ENCODE data around the gene SPRR2D. TPM values are rescaled to one million over a fixed set of nuclear protein-coding genes. Genes with fewer than 3 reads are reported as not detected.
"Not testable (repeated sequence)": the region's sequence is repeated elsewhere in the genome, so short reads cannot be mapped to it uniquely, and the experiment has no call there.

Gene SPRR2D
- total RNA-seq, 1 experiment from 2014 or later, result not detected

DNA sequence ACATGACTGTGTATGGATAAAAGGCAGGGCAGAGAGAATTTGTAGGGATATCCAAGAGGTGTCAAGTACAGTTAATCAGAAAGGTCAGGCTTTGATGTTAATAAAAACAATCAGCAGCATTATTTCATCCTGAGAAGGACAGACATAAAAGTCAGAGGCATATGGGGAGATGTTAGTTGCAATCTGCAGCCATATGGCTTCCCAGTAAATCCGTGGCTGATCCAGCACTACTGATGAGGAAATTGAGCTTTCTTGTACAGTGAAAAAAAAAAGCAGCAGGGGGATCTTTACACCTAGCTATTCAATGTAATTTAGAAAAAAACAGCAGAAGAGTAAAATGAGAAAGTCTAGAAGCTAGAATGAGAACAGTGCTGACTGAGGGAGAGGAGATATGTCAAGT is 12.2 kb downstream of the SPRR2D start:
- H3K4me3 ChIP-seq, result no peak overlapping the region
- no peak for DNase-seq
- peaks cover 2% of the 10 kb centered on the region; the same call in 1 of the 2 replicates for H3K27me3 ChIP-seq
- H3K9me3 ChIP-seq, result no peaks in the 10 kb centered on the region
- H3K36me3 ChIP-seq, result no peaks in the 10 kb centered on the region

DNA sequence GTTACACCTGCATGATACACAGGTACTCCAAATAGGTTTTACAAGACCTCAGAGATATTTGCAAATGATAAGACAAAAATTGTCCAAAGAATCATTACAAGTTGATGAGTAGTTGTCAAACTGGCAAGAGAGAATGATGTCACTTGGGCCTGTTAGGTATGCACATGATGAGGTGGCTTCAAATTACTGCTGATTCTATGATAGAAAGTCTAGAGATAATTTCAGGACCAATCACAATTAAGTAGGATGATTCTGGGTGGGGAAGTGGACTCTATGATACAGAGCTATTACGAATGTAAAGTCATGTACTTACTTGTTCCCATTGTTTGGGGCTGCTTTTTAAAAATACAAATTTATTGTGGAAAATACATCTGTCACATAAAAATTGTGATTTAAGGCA is 15.1 kb downstream of the SPRR2D start:
- Histone ChIP-seq H3K9me3 (no peaks in the 10 kb centered on the region), H3K4me3 (no peak overlapping the region), H3K36me3 (no peaks in the 10 kb centered on the region), H3K27me3 (peaks cover 2% of the 10 kb centered on the region; the same call in 1 of the 2 replicates)
- DNase-seq, result no peak

- Histone ChIP-seq H3K36me3 (no peaks in the 10 kb centered on the region), H3K9me3 (no peaks in the 10 kb centered on the region), H3K27me3 (peaks cover 6% of the 10 kb centered on the region), H3K4me3 (no peak overlapping the region)
- DNase-seq, result no peak
Measured at GRCh38 chr1:153024413-153024812, 16.5 kb downstream of the SPRR2D start.

DNA sequence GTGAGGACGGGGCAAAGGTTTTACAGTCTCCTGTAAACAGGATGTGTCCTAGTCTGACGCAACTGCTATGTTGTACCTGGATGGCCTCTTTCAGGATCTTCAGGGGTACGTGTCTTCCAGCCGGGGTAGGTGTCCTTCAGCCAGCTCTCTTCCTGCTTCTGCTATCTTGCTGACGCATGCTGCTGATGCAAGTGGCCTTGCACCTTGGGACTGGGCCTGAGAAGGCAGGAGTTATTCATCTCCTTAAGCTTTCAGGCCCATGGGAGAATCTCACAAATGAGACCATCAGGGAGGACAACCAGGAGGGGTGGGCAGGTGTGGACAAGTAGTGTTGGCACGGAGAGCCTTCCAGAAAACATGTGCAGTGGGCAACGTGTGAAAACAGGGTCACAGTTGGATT is 17.8 kb downstream of the SPRR2D start:
- Histone ChIP-seq H3K27me3 (peaks cover 6% of the 10 kb centered on the region), H3K9me3 (no peaks in the 10 kb centered on the region), H3K36me3 (no peaks in the 10 kb centered on the region), H3K4me3 (no peak overlapping the region)
- no peak for DNase-seq

GRCh38 chr1:153022340-153022739 is 18.6 kb downstream of the SPRR2D start:
- not testable (repeated sequence) for DNase-seq, H3K9me3 ChIP-seq, H3K36me3 ChIP-seq

GRCh38 chr1:153021829-153022228 is 19.1 kb downstream of the SPRR2D start:
- not testable (repeated sequence) for DNase-seq, H3K36me3 ChIP-seq

More at GRCh38 chr1:153022340-153022739, 18.6 kb downstream of the SPRR2D start:
- H3K4me3 ChIP-seq, H3K27me3 ChIP-seq: not testable (repeated sequence)

DNA sequence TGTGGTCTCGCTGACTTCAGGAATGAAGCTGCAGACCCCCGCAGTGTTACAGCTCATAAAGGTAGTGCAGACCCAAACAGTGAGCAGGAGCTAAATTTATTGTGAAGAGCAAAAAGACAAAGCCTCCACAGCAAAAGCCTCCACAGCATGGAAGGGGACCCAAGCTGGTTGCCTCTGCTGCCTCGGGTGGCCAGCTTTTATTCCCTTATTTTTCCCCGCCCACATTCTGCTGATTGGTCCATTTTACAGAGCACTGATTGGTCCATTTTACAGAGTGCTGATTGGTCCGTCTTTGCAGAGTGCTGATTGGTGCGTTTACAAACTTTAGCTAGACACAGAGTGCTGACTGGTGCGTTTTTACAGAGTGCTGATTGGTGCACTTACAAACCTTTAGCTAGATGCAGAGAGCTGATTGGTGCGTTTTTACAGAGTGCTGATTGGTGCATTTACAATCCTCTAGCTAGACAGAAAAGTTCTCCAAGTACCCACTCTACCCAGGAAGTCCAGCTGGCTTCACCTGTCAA is 29.6 kb downstream of the SPRR2D start:
- not testable (repeated sequence) for H3K4me3 ChIP-seq, DNase-seq, H3K36me3 ChIP-seq, H3K27me3 ChIP-seq, H3K9me3 ChIP-seq

More at GRCh38 chr1:153021829-153022228, 19.1 kb downstream of the SPRR2D start:
- H3K9me3 ChIP-seq, H3K27me3 ChIP-seq, H3K4me3 ChIP-seq: not testable (repeated sequence)

DNA sequence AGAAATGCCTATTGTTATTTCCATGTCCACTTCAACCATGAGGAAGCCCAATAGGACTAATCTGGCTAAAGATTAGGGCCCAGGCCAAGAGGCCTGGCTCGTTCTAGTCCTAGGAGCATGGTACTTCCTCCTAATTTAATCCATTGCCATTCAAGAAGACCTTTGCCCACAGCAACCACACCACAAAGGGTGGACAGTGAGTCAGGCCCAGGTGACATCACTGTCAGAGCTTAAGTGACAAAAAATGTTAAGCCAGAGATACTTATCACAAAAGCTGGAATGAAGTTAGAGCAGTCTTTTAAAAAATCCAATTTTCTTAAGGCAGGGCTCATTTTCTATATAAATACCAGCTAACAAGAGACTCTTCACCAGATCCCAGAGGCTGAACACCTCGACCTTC is 39.5 kb downstream of the SPRR2D start, which contains the start of gene SPRR3:
Gene SPRR3, plus strand, starts transcription at position 368 of the 400 bp plus-strand sequence. CDS start 1,272 bp downstream, outside the sequence.
- H3K36me3 ChIP-seq, result no peaks in the 10 kb centered on the region
- no peak within 1 kb of the TSS for H3K4me3 ChIP-seq
- no peaks in the 10 kb centered on the region for H3K9me3 ChIP-seq
- no peak for DNase-seq
- no peaks in the 10 kb centered on the region; the same call in 1 of the 2 replicates for H3K27me3 ChIP-seq

GRCh38 chr1:153000294-153000693 is 40.6 kb downstream of the SPRR2D start:
- no peaks in the 10 kb centered on the region for H3K9me3 ChIP-seq

DNA sequence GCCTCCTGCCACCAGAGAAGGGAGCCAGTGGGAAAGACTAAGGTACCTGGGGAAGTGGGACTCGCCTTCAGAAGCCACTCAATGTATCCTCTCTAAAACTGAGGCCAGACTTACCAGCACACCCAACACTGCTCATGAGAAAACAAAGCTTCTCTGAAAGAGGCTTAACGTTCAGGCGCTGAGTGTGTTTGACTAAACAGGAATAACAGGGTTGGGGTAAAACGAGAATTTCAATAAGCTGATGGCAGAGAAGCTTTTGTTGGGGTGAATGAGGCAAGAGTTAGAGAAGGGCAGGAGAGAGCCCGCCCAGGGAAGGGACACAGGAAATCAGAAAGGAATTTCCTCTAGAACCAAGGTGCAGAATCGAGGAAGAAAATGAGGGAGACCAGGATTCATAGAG is 41.1 kb downstream of the SPRR2D start:
- Histone ChIP-seq H3K36me3 (no peaks in the 10 kb centered on the region), H3K4me3 (no peak overlapping the region), H3K9me3 (no peaks in the 10 kb centered on the region), H3K27me3 (peaks cover 2% of the 10 kb centered on the region)
- no peak for DNase-seq

More at GRCh38 chr1:153000294-153000693, 40.6 kb downstream of the SPRR2D start:
- no peak overlapping the region for H3K4me3 ChIP-seq
- no peaks in the 10 kb centered on the region for H3K36me3 ChIP-seq
- peaks cover 2% of the 10 kb centered on the region for H3K27me3 ChIP-seq
- no peak for DNase-seq

- no peak overlapping the region for H3K4me3 ChIP-seq
- no peaks in the 10 kb centered on the region for H3K9me3 ChIP-seq
- DNase-seq, result no peak
- H3K27me3 ChIP-seq, result peaks cover 7% of the 10 kb centered on the region
- H3K36me3 ChIP-seq, result no peaks in the 10 kb centered on the region
Measured at GRCh38 chr1:152998476-152998875, 42.4 kb downstream of the SPRR2D start.

- Histone ChIP-seq H3K4me3 (no peak overlapping the region), H3K27me3 (peaks cover 7% of the 10 kb centered on the region), H3K9me3 (no peaks in the 10 kb centered on the region), H3K36me3 (no peaks in the 10 kb centered on the region)
- DNase-seq, result no peak
Measured at GRCh38 chr1:152997901-152998300, 43.0 kb downstream of the SPRR2D start.

DNA sequence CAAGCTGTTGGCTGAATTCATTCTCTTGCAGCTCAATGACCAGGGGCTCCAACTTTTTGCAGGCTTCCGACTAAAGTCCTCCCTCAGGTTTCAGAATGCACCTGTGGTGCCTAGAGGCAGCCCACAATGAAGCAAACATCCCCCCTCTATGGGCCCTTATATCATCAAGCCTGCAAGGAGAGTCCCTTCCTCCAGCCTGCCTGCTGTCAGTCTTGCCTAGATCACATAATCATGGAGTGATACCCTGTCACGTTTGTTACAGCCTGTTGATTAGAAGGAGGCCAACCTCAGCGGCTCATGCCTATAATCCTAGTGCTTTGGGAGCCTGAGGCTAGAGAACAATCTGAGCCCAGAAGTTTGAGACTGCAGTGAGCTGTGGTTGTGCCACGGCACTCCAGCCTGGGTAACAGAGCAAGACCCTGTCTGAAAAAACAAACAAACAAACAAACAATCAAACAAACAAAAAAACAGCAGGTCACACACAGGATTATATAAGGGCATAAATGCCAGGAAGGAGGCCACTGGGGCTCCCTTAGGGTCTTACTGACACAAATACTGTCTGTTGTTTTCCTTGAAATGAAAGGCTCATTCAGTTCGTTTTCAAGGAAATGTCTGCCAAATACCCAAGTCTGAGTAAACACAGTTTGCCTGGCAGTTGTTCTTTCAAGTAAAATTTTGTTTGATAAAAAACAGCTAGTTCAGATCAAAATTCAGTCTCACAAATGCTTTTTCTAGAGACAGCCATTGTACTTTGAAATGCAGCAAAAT is 44.1 kb downstream of the SPRR2D start:
- no peaks in the 10 kb centered on the region for H3K36me3 ChIP-seq
- no peak for DNase-seq
- H3K9me3 ChIP-seq, result no peaks in the 10 kb centered on the region
- peaks cover 7% of the 10 kb centered on the region; the same call in 1 of the 2 replicates for H3K27me3 ChIP-seq
- H3K4me3 ChIP-seq, result no peak overlapping the region

DNA sequence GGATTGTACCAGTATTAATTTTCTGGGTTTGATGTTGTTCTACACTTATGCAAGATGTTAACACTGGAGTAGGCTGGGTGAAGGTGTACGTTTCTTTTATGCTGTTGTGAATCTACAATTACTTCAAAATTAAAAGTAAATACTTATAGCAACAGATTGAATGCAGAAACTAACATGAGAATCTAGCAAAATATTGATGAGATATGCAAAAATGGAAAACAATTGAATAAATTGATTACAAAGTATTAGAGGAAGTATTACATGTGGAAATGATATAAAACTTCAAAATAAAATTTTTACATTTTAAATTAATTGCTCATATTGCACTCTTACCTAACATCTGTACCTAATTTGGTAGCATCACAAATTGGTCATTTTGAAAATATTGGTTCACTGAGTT is 45.1 kb downstream of the SPRR2D start:
- no peak overlapping the region for H3K4me3 ChIP-seq
- DNase-seq, result no peak
- peaks cover 9% of the 10 kb centered on the region; the same call in 1 of the 2 replicates for H3K27me3 ChIP-seq
- no peaks in the 10 kb centered on the region for H3K9me3 ChIP-seq
- no peaks in the 10 kb centered on the region for H3K36me3 ChIP-seq

- H3K4me3 ChIP-seq, result no peak overlapping the region
- H3K27me3 ChIP-seq, result peaks cover 21% of the 10 kb centered on the region; the same call in 1 of the 2 replicates
- no peaks in the 10 kb centered on the region for H3K36me3 ChIP-seq
- H3K9me3 ChIP-seq, result 0 out of 2 replicates have a peak, but pooled peaks cover 3% of the 10 kb centered on the region
- DNase-seq, result no peak
Measured at GRCh38 chr1:152993186-152993585, 47.7 kb downstream of the SPRR2D start.

All from MG63 (cell line).